Suppressor macrophage (primary cell): ENCODE results near the gene OLFM3.

Experiments
- DNase-seq, 4 experiments: peaks; one replicate each; pipeline ENCODE4 v3.0.0-alpha.2; 2020 to 2022

OLFM3 gene

GRCh38 chr1:101846820-101847219 is 149.9 kb downstream of the OLFM3 start:
- DNase-seq: no peak

- DNase-seq: no peak
Observed at GRCh38 chr1:101843160-101843559, 153.6 kb downstream of the OLFM3 start.

- DNase-seq: no peak
Observed at GRCh38 chr1:101841824-101842223, 154.9 kb downstream of the OLFM3 start.

GRCh38 chr1:101835988-101836387 is 160.7 kb downstream of the OLFM3 start:
- no peak for DNase-seq

- no peak for DNase-seq
Observed at GRCh38 chr1:101833312-101833711, 163.4 kb downstream of the OLFM3 start.

GRCh38 chr1:101826416-101826815 is 170.3 kb downstream of the OLFM3 start:
- DNase-seq: no peak

GRCh38 chr1:101820071-101820470 is 176.7 kb downstream of the OLFM3 start:
- peak in 3 of 4 experiments; percentile 3 to 12 (median 10) for DNase-seq

GRCh38 chr1:101816262-101816661 is 180.5 kb downstream of the OLFM3 start:
- DNase-seq: no peak

GRCh38 chr1:101798417-101798816 is 198.3 kb downstream of the OLFM3 start:
- DNase-seq: no peak

- no peak for DNase-seq
Observed at GRCh38 chr1:101797722-101798121, 199.0 kb downstream of the OLFM3 start.

- peak; percentile 17 to 61 (median 40) for DNase-seq
Observed at GRCh38 chr1:101781201-101781831, 215.4 kb downstream of the OLFM3 start.

GRCh38 chr1:101769520-101769919 is 227.2 kb downstream of the OLFM3 start:
- peak in 2 of 4 experiments; percentile 3 for DNase-seq

GRCh38 chr1:101757985-101758384 is 238.7 kb downstream of the OLFM3 start:
- DNase-seq: no peak

- DNase-seq: no peak
Observed at GRCh38 chr1:101756411-101756810, 240.3 kb downstream of the OLFM3 start.
